ENCODE results near the gene SLX9. TPM values are rescaled to one million over a fixed set of nuclear protein-coding genes. Genes with fewer than 3 reads are reported as not detected.

The SLX9 gene
- total RNA-seq, 1 experiment from 2014 or later = 77.2 TPM

GRCh38 chr21:44924606-44925377 is 15.0 kb upstream of the SLX9 start (continued):
- TF ChIP-seq KAT7 (CRISPR knock-in tag; IDR thresholded peaks at IDR 0.05; ENCODE audit: borderline replicate concordance) (no peak), TP53 (CRISPR knock-in tag; IDR thresholded peaks at IDR 0.05) (no peak), RELA (CRISPR knock-in tag; IDR thresholded peaks at IDR 0.05; ENCODE audit: borderline replicate concordance) (no peak), ATF1 (CRISPR knock-in tag; IDR thresholded peaks at IDR 0.05) (no peak), ZNF423 (CRISPR knock-in tag; IDR thresholded peaks at IDR 0.05) (no peak)
- TF ChIP-seq, protein P1, sequence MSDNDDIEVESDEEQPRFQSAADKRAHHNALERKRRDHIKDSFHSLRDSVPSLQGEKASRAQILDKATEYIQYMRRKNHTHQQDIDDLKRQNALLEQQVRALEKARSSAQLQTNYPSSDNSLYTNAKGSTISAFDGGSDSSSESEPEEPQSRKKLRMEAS (CRISPR knock-in tag; IDR thresholded peaks at IDR 0.05) = no peak

DNA sequence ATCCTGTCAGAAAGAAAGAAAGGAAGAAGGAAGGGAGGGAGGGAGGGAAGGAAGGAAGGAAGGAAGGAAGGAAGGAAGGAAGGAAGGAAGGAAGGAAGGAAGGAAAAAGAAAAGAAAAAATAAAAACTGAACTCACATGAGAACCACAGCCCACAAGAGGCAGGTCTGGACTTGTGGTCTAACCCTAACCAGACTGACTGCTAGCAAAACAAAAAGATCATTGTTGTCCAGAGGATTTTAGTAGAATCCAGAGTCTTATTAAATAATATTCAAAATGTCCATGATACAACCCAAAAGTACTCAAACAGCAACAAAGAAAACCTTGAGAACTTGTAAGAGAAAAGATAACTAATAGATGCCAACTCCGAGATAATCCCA is 14.5 kb upstream of the SLX9 start:
- ATAC-seq (no peak), DNase-seq (ENCODE audit: low spot score) (no peak)
- Mint-ChIP-seq H3K27me3 (ENCODE audit: low read depth) (peaks cover 36% of the 10 kb centered on the region), H3K9me3 (no peaks in the 10 kb centered on the region), H3K4me1 (peaks cover 36% of the 10 kb centered on the region), H3K36me3 (no peaks in the 10 kb centered on the region), H3K4me3 (no peak overlapping the region), H3K27ac (no peak overlapping the region; the same call in 1 of the 2 replicates)
- CTCF ChIA-PET = no interaction called here
- TF ChIP-seq FOXP1 (CRISPR knock-in tag; IDR thresholded peaks at IDR 0.05; ENCODE audit: borderline replicate concordance) (no peak), ATF2 (CRISPR knock-in tag; IDR thresholded peaks at IDR 0.05; ENCODE audit: borderline replicate concordance, low read depth) (no peak), IRF1 (CRISPR knock-in tag; IDR thresholded peaks at IDR 0.05) (no peak), JAZF1 (CRISPR knock-in tag; IDR thresholded peaks at IDR 0.05) (no peak), SOX15 (CRISPR knock-in tag; IDR thresholded peaks at IDR 0.05) (no peak), TCF7 (CRISPR knock-in tag; IDR thresholded peaks at IDR 0.05; ENCODE audit: low read depth) (no peak), ATF1 (CRISPR knock-in tag; IDR thresholded peaks at IDR 0.05) (no peak), NFATC4 (CRISPR knock-in tag; IDR thresholded peaks at IDR 0.05) (no peak), PRRX2 (CRISPR knock-in tag; IDR thresholded peaks at IDR 0.05) (no peak), PREB (CRISPR knock-in tag; IDR thresholded peaks at IDR 0.05; ENCODE audit: borderline replicate concordance) (no peak)
- TF ChIP-seq, protein P2, sequence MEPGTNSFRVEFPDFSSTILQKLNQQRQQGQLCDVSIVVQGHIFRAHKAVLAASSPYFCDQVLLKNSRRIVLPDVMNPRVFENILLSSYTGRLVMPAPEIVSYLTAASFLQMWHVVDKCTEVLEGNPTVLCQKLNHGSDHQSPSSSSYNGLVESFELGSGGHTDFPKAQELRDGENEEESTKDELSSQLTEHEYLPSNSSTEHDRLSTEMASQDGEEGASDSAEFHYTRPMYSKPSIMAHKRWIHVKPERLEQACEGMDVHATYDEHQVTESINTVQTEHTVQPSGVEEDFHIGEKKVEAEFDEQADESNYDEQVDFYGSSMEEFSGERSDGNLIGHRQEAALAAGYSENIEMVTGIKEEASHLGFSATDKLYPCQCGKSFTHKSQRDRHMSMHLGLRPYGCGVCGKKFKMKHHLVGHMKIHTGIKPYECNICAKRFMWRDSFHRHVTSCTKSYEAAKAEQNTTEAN (CRISPR knock-in tag; IDR thresholded peaks at IDR 0.05) = no peak
- TF ChIP-seq, protein P3, sequence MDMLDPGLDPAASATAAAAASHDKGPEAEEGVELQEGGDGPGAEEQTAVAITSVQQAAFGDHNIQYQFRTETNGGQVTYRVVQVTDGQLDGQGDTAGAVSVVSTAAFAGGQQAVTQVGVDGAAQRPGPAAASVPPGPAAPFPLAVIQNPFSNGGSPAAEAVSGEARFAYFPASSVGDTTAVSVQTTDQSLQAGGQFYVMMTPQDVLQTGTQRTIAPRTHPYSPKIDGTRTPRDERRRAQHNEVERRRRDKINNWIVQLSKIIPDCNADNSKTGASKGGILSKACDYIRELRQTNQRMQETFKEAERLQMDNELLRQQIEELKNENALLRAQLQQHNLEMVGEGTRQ (CRISPR knock-in tag; IDR thresholded peaks at IDR 0.05) = no peak
- POLR2A ChIA-PET = no interaction called here
